ENCODE measurements around the gene ATP6V0A4.
"Not testable (repeated sequence)": the region's sequence is repeated elsewhere in the genome, so short reads cannot be mapped to it uniquely, and the experiment has no call there.

The ATP6V0A4 gene

DNA sequence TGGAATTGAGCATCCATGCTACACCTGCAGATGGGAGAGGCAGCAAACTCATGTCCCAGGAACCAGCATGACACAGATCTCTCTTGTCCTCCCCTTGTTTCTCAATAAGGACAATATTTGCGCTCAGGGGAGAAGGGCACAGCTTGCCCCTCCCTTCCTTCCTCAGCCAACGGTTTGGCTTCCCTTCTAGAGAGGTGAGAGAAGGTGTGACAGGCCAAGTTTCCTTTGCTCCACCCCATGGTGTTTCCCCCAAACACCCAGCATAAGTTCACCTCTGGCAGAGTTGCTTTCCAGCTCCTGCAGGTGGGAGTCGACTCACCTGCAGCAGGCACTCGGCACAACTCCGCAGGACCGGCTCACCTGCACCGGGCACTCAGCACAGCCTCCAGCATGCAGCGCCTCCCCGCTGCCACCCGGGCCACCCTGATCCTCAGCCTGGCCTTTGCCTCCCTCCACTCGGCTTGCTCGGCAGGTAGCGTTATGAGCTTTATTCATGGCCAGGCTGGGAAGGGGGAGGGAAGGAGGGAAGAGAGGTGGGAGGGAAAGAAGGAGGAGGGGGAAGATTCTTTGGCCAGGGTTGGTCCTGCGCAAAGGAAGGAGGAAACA, at the start of gene ATP6V0A4, which contains the start of gene TMEM213:
TSS of gene ATP6V0A4 (minus strand) at position 482 of the 606 bp plus-strand sequence. CDS start 26,949 bp downstream, outside the sequence.
TSS of gene TMEM213 (plus strand) at position 280 of the 606 bp plus-strand sequence. CDS start at position 391, 111 bp downstream.
- no peak for DNase-seq

GRCh38 chr7:138845711-138846110, 47.7 kb upstream of the ATP6V0A4 start:
- no peak for DNase-seq

GRCh38 chr7:138843632-138844580, 45.9 kb upstream of the ATP6V0A4 start:
- no peak for DNase-seq

- no peak for DNase-seq
These were observed 44.1 kb upstream of the ATP6V0A4 start for GRCh38 chr7:138842111-138842510.

DNA sequence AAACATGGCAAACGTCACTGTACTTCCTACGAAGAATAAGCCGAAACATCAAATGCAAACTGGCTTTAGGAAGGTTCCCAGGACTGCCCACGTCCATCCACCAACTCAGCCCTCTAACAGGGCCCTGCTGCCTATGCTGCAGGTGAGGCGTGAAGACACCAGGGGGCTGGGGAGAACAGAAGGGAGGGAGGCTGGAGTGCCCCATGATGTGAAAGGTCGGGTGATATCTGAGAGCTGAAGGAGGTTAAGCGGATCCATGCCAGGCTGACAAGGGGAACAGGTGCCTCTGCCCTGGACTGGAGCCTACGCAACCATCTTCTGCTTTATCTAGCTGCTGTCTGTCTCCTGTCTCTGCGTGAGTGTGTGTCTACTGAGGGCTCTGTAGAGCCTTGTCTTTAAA, 40.2 kb upstream of the ATP6V0A4 start:
- no peak for DNase-seq

- DNase-seq, result no peak
These were observed 39.6 kb upstream of the ATP6V0A4 start for GRCh38 chr7:138837627-138838026.

DNA sequence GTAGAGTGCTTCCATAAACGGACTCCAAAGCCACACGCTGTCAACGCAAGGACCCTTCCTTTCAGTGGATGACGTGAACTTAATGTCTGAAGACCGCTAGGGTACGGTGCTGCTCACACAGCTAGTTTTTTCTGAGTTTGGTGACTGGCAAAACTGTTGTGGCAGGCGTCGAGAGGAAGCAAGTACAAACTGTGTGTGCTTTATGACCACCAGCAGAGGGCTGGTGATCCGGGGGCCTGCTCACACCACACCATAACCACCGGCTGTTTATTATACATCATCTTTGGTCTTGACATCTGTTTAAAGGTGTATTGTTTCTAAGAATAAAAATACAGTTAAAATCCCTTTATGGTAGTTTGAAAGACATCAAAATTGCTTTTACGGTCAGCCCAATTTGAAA, 37.1 kb upstream of the ATP6V0A4 start:
- DNase-seq, result no peak

- DNase-seq, result no peak
These were observed 36.6 kb upstream of the ATP6V0A4 start for GRCh38 chr7:138834583-138834982.

- DNase-seq, result no peak
These were observed 35.6 kb upstream of the ATP6V0A4 start for GRCh38 chr7:138833596-138833995.

- DNase-seq, result no peak
These were observed 35.0 kb upstream of the ATP6V0A4 start for GRCh38 chr7:138832966-138833365.

- no peak for DNase-seq
These were observed 31.3 kb upstream of the ATP6V0A4 start for GRCh38 chr7:138829335-138829734.

GRCh38 chr7:138828302-138828701, 30.3 kb upstream of the ATP6V0A4 start:
- no peak for DNase-seq

DNA sequence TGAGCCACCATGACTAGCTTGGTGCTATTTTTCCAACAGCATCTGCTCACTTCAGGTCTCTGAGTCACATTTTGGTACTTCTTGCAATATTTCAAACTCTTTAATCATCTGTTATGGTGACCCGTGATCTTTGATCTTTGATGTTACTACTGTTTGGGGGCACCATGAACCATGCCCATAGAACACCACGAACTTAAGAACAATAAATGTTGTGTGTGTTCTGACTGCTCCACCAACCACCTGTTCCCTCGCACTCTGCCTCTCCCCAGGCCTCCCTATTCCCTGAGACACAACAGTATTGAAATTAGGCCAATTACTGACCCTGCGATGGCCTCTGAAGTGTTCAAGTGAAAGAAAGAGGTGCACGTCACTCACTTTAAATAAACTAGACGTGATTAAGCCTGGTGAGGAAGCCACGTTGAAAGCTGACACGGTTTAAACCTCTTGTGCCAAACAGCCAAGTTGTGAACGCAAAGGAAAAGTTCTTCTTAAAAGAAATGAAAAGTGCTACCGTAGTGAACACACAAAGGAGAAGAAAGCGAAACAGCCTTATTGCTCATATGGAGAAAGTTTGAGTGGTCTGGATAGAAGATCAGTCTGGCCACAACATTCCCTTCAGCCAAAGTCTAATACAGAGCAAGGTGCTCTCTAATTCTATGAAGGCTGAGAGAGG, 27.2 kb upstream of the ATP6V0A4 start:
- DNase-seq, result no peak

GRCh38 chr7:138822867-138823535, 25.0 kb upstream of the ATP6V0A4 start:
- DNase-seq, result no peak

- DNase-seq, result no peak
These were observed 23.9 kb upstream of the ATP6V0A4 start for GRCh38 chr7:138821912-138822311.

GRCh38 chr7:138819625-138820024, 21.6 kb upstream of the ATP6V0A4 start:
- no peak for DNase-seq

DNA sequence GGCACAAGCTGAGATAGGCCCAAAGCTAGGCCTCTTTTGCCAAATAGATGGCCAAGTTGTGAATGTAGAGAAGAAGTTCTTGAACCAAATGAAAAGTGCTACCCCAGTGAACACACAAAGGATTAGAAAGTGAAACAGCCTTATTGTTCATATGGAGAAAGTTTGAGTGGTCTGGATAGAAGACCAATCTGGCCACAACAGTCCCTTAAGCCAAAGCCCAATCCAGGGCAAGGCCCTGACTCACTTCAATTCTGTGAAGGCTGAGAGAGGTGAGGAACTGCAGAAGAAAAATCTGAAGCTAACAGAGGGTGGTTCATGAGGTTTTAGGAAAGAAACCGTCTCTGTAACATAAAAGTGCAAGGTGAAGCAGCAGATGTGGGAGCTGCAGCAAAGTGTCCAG, 18.7 kb upstream of the ATP6V0A4 start:
- DNase-seq, result no peak

- no peak for DNase-seq
These were observed 16.9 kb upstream of the ATP6V0A4 start for GRCh38 chr7:138814816-138815332.

DNA sequence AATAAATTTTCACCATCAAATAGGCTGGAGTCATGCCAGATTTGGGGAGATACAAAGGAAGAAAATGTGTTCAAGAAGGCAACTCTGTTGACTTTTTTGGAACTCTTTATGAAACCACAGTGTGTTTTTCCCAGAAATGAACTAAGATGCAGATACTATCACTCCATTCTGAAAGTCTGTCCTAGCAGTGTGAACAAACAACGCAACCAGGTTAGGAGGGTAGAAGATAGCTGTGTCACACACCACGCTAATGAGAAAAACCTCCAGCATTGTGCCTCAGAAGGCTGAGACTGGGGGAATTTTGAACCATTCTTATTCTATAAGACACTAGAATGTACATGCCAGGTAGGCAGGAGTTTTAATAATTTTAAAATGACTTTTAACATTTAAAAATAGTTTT, 15.9 kb upstream of the ATP6V0A4 start:
- DNase-seq, result no peak

DNA sequence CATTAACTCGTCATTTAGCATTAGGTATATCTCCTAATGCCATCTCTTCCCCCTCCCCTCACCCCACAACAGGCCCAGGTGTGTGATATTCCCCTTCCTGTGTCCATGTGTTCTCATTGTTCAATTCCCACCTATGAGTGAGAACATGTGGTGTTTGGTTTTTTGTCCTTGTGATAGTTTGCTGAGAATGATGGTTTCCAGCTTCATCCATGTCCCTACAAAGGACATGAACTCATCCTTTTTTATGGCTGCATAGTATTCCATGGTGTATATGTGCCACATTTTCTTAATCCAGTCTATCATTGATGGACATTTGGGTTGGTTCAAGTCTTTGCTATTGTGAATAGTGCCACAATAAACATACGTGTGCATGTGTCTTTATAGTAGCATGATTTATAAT, 13.3 kb upstream of the ATP6V0A4 start:
- not testable (repeated sequence) for DNase-seq

- DNase-seq, result no peak
These were observed 11.3 kb upstream of the ATP6V0A4 start for GRCh38 chr7:138809346-138809745.

GRCh38 chr7:138804618-138805017, 6.6 kb upstream of the ATP6V0A4 start:
- no peak for DNase-seq

GRCh38 chr7:138802706-138803105, 4.7 kb upstream of the ATP6V0A4 start:
- no peak for DNase-seq
